ENCODE data around the gene LSMEM2.
"Not testable (repeated sequence)": the region's sequence is repeated elsewhere in the genome, so short reads cannot be mapped to it uniquely, and the experiment has no call there.

The LSMEM2 gene

DNA sequence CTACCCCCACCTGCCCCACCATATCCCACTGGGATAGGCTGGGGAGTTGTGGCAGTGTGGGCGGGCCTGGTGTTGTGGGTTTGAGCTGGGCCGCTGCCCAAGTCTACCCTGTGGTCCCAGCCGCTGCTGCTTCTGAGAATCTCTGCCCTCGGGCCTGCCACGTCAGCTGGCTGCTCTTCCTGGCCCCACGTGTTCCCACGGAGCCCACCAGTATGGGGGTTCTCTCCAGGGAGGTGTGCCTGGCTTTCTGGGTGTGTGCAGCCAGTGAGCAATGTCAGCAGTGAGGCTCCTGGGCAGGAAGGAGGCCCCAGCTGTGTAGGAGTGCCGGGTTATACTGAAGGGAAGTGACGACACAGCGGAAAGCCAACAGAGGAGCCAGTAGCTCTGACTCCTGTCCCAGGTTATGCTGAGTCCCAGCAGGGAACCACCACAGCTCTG lies 32.4 kb upstream of the LSMEM2 start:
- no peak for FAIRE-seq

- FAIRE-seq = no peak
Observed at GRCh38 chr3:50248387-50248786, 30.5 kb upstream of the LSMEM2 start.

DNA sequence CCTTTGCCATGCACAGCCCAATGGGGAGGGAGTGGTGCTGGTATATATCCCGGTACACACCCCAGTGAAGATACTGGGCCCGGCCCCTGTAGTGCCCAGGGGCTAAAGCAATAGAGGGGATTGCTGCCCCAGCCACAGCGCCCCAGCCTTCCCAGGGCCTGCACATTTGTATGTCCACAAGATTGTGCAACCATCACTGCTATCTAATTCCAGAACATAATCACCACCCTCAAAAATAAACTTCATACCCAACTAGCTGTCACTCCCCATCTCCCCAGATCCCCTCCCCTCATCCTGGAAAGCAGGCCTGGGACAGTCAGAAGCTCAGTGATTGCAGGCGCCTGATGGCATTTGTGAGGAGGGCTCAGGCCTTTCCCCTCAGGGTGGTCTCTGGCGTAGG lies 29.4 kb upstream of the LSMEM2 start:
- FAIRE-seq = no peak

DNA sequence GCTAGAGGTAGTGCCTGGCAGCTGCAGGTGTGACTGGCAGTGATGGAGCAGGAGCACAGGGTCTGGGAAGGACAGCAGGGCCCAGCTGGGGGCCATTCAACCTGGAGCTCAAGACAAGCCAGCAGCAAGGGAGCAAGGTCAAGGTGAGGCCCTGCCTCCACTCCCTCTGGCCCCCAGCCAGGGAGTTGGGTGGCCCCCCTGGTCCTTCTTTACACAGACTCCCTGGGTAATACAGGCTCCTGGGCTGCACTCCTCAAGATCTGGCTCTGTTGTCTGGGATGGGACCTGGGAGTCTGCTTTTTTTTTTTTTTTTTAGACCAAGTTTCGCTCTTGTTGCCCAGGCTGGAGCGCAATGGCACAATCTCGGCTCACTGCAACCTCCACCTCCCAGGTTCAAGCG lies 28.4 kb upstream of the LSMEM2 start:
- FAIRE-seq = no peak

DNA sequence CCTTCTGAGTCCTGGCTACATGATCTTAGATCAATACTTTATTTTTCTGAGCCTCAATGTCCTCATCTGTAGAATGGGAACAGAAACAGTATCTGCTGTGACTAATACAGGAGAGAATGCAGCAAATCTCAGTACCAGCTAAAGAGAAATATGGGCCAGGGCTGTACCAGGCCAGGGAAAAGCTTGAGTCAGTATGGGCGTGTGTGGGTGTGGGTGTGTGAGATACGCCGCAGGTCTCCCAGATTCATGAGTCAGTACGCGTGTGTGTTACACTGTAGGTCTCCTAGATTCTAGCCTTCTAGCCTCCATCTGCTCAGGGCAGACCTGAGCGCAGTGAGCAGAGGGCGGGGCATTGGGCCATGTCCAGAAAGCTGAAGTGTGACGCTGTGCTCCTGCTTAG lies 27.7 kb upstream of the LSMEM2 start:
- no peak for FAIRE-seq

- no peak for FAIRE-seq
Observed at GRCh38 chr3:50254577-50255250, 24.2 kb upstream of the LSMEM2 start.

GRCh38 chr3:50255251-50255615 lies 23.7 kb upstream of the LSMEM2 start:
- FAIRE-seq = no peak

DNA sequence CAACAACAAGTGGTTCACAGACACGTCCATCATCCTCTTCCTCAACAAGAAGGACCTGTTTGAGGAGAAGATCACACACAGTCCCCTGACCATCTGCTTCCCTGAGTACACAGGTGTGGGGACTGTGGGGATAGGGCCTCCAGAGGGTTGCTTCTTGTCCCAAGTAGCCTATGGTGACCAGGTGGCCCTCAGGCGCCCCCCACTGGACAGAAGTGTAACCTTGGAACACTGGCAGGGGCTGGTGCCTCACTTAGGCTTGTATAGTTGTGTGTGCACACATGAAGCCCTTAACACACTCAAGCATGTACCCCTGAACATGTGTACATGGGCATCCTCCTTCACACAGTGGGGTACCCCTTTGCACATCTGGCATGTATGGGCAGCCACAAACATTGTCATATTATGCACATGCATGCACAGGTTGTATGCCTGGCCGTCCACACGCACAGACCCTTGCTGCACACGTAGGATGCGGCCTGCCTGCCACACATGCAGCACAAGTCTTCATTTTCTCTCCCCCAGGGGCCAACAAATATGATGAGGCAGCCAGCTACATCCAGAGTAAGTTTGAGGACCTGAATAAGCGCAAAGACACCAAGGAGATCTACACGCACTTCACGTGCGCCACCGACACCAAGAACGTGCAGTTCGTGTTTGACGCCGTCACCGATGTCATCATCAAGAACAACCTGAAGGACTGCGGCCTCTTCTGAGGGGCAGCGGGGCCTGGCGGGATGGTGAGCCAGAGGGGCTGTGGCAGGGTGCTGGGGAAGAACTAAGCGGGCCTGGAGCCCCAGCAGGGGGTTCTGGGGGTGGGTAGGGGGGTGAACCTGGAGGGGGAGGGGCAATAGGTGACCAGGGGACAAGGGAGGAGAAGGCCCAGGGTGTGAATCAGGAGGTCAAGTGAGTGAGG lies 21.7 kb upstream of the LSMEM2 start:
- FAIRE-seq = peak; percentile 60

DNA sequence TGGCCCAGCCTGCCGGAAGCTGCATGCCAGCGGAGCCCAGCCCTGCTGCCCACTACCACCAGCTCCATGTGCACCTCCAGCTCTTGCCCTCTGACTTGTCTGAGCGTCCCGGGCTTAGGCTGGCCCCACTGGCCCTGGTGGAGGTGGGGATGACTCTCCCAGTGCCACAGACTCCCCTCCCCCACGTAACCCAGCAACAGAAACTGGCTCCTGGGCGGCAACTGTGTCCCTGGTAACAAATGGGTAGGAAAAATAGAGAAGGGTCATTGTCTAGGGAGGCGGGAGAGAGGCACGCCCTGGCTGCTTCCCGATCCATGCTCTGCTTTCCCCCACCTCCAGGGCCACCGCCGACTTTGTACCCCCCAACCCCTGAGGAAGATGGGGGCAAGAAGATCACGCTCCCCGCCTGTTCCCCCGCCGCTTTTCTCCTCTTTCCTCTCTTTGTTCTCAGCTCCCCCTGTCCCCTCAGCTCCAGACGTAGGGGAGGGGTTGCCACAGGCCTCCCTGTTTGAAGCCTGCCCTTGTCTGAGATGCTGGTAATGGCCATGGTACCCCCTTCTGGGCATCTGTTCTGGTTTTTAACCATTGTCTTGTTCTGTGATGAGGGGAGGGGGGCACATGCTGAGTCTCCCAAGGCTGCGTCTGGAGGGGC lies 20.7 kb upstream of the LSMEM2 start:
- no peak for FAIRE-seq

- no peak for FAIRE-seq
Observed at GRCh38 chr3:50258979-50259378, 19.9 kb upstream of the LSMEM2 start.

DNA sequence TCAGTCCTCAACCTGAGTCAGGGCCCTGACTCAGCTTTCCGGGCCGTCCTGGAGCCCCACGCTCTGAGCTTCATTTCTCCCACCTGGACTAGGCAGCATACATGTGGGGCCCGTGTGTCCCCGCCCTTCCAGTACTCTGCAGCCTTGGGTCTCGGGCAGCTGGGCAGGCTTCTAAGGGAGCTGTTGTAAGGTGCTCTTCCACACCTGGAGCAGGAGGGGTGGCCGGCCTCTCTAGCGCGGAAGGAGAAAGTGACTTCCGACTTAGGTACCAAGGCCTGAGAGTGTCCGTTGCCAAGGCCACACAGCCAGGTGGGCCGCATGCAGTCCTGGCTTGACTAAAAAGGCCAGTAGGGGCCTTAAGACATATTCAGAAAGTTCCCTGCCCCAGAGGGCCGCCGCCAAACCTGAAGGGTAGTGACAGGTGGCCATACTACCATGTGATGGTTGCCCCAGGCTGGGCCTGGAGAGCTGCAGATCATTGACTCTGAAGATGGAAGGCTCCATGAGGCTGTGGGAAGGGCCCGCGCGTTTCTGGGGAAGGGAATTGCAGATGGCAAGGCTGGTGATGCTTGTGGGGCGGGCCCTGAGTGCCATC lies 19.4 kb upstream of the LSMEM2 start:
- no peak for FAIRE-seq

GRCh38 chr3:50260027-50260941 lies 18.6 kb upstream of the LSMEM2 start:
- no peak for FAIRE-seq

- FAIRE-seq = no peak
Observed at GRCh38 chr3:50260942-50261441, 17.9 kb upstream of the LSMEM2 start.

DNA sequence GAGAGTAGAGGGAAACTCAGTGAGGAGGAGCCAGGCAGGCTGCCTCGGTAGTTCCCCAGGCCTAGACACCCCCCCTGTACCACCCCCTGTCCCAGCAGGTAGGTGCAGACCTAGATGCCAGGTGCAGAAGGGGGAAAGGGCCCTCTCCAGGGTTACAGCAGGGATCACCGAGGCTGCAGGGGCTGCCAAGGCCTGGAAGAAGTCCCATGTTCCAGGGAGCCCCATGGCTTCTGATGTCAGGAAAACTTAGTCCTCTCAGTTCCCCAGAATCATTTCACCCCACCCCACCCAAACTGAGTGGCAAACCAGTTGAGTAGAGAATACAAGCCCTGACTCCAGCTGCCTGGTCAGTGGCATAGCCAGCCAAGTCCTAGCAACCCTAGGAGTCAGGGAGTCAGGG lies 17.4 kb upstream of the LSMEM2 start:
- no peak for FAIRE-seq

DNA sequence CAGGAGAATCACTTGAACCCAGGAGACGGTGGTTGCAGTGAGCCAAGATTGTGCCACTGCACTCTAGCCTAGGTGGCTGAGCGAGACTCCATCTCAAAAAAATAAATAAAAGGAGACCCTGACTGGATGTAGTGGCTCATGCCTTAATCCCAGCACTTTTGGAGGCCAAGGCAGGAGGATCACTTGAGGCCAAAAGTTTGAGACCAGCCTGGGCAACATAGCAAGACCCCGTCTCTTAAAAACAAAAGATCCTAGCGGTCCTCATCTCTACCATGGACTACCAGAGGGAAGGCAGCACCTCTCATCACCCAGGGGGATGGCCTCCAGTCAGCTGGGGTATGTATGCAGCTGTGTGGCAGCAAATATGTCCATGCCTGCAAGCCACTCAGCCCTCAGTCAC lies 16.7 kb upstream of the LSMEM2 start:
- not testable (repeated sequence) for FAIRE-seq

- FAIRE-seq = no peak
Observed at GRCh38 chr3:50262778-50263177, 16.1 kb upstream of the LSMEM2 start.

- FAIRE-seq = no peak
Observed at GRCh38 chr3:50263478-50264382, 15.2 kb upstream of the LSMEM2 start.

GRCh38 chr3:50264383-50264963 lies 14.4 kb upstream of the LSMEM2 start:
- FAIRE-seq = peak; percentile 99

- no peak for FAIRE-seq
Observed at GRCh38 chr3:50264964-50265485, 13.9 kb upstream of the LSMEM2 start.

DNA sequence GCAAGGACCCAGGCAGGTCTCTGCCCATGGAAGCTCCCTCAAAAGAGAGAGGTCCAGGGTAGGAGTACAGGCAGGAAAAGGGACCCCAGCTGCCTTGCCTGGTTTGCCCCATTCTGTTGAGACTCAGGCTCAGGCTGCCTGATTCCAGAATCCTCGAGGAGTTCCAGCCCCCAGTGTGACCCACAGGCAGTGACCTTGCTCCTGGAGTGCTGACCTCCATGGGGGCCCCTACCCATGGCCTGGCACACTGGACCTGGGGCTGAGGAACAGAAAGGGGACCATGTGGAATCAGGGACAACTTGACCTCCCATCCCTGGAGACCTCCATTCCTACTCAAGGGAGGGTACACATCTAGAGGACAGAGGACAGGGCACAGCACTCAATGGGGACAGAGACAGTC lies 13.3 kb upstream of the LSMEM2 start:
- FAIRE-seq = no peak

Measured in G401.6 (cell line).